Body of pancreas (tissue), 4 donors: Measurements from ENCODE around the gene UXS1. TPM values are rescaled to one million over a fixed set of nuclear protein-coding genes. Genes with fewer than 3 reads are reported as not detected.
"Not testable (repeated sequence)": the region's sequence is repeated elsewhere in the genome, so short reads cannot be mapped to it uniquely, and the experiment has no call there.

Source experiments
- ATAC-seq: fragments of 150-250 bp; one replicate; pipeline ENCODE4 v1.9.1; 2016
- DNase-seq, 4 donors: peaks; one replicate each; pipeline ENCODE4 v3.0.0-alpha.2; 2019
- H3K27ac ChIP-seq, 4 donors: fragments of 200-600 bp; sonication (generic); 1 replicate in 3 of 4; 2 replicates in 1 of 4; pipeline versions ENCODE4 v1.5.1 to v1.6.1; 2016 to 2019; ENCODE audit warnings: mild to moderate bottlenecking in 1 of 4, mixed read lengths in 1 of 4, moderate library complexity in 1 of 4
- H3K27me3 ChIP-seq, 2 donors: fragments of 200-600 bp; sonication (generic); one replicate each; pipeline ENCODE4 v1.6.0; 2016; ENCODE audit warnings: mild to moderate bottlenecking in 1 of 2
- H3K36me3 ChIP-seq, 2 donors: fragments of 200-600 bp; sonication (generic); replicated peaks in 1 of 2; 2 replicates each; pipeline ENCODE4 v1.5.1; 2016; ENCODE audit warnings: low read depth in 2 of 2; ENCODE audit not compliant: insufficient read depth in 1 of 2
- H3K4me1 ChIP-seq: fragments of 200-600 bp; sonication (generic); one replicate; pipeline ENCODE4 v1.6.0; 2016
- H3K4me3 ChIP-seq, 2 donors: fragments of 200-600 bp; sonication (generic); 1 replicate in 1 of 2; 2 replicates in 1 of 2; pipeline ENCODE4 v1.5.1; 2016 to 2019
- H3K9me3 ChIP-seq, 3 donors: fragments of 200-600 bp; sonication (generic); 1 replicate in 2 of 3; 2 replicates in 1 of 3; pipeline ENCODE4 v1.5.1; 2016
- POLR2A ChIP-seq, 3 donors: fragments of 450-650 bp; IDR thresholded peaks; one replicate each; pipeline ENCODE4 v1.6.1; 2016; ENCODE audit warnings: antibody characterized with exemption in 3 of 3, mild to moderate bottlenecking in 2 of 3
- WGBS, 2 donors: methylation state at CpG; one replicate each; pipeline ENCODE4 v1.1.5; 2017; 5-methylcytosine and 5-hydroxymethylcytosine counted together
- intact Hi-C: fragments of 100-400 bp; cut with DNase I; formaldehyde crosslinking; loops from one replicate; pipeline ENCODE4 v1.15.1; 2023
- total RNA-seq, 2 donors: library from RNA; depleted of rRNA; stranded (reverse); fragments of >200 nt; gene quantifications; one replicate each; pipeline ENCODE4 v1.1.0, GENCODE V29; 2016
- TF ChIP-seq, protein P1 (sequence below), 7 experiments: fragments of 450-650 bp in 4 of 7; fragments of 200-600 bp in 3 of 7; sonication (generic) in 3 of 7; IDR thresholded peaks; one replicate each; pipeline ENCODE4 v1.5.1; 2016 to 2019; ENCODE audit warnings: antibody characterized with exemption in 7 of 7

UXS1 gene
- total RNA-seq, 2 donors from 2014 or later, result 15.8 to 33.6 TPM

DNA sequence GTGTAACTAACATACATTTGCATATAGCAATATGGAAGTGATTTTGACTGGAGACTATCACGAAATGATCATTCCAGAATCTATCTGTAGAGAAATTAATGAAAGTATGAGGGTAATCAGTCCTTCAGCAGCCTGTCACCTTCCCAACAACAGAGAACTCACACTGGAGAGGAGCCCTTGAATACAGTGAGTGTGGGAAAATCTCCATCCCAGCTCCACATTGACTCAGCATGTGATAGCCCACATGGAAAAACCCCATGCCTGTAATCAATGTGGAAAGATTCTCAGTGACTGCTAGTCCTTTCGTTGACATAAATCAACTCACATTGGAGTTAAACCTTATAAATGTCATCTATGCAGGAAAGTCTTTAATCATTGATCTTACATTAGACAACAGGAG is 13.1 kb upstream of the UXS1 start:
- Histone ChIP-seq H3K4me3 (no peak overlapping the region), H3K4me1 (no peaks in the 10 kb centered on the region), H3K9me3 (no peaks in the 10 kb centered on the region), H3K36me3 (no peaks in the 10 kb centered on the region), H3K27ac (no peak overlapping the region), H3K27me3 (no peaks in the 10 kb centered on the region)
- ATAC-seq, result no peak
- WGBS, 2 donors, result 68 to 90% methylated on average over 2 of the region's 2 CpGs
- intact Hi-C loops, result no loop called here
- DNase-seq, result no peak
- TF ChIP-seq, protein P1, sequence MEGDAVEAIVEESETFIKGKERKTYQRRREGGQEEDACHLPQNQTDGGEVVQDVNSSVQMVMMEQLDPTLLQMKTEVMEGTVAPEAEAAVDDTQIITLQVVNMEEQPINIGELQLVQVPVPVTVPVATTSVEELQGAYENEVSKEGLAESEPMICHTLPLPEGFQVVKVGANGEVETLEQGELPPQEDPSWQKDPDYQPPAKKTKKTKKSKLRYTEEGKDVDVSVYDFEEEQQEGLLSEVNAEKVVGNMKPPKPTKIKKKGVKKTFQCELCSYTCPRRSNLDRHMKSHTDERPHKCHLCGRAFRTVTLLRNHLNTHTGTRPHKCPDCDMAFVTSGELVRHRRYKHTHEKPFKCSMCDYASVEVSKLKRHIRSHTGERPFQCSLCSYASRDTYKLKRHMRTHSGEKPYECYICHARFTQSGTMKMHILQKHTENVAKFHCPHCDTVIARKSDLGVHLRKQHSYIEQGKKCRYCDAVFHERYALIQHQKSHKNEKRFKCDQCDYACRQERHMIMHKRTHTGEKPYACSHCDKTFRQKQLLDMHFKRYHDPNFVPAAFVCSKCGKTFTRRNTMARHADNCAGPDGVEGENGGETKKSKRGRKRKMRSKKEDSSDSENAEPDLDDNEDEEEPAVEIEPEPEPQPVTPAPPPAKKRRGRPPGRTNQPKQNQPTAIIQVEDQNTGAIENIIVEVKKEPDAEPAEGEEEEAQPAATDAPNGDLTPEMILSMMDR (IDR thresholded peaks at IDR 0.05), result no peak
- no peak for TF ChIP-seq POLR2A (IDR thresholded peaks at IDR 0.05)

DNA sequence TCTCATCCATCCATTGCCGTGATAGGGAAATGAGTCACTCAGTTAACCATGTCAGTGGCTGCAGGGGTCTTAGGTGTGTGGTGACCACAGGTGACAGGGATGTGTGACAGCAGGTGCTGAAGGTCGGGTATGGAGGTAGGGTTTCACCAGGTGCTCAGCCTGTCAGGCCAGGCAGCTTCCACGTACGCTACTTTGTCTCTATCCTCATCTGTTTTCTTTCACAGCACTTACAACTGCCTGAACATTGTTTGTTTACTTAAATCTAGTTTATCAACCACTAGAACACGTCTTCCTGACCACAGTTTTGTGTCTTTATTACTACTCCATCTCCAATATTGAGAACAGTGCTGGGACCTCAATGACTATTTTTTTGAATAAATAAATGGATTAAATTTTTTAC is 11.4 kb upstream of the UXS1 start:
- Histone ChIP-seq H3K4me3 (no peak overlapping the region), H3K36me3 (no peaks in the 10 kb centered on the region), H3K27ac (no peak overlapping the region), H3K9me3 (no peaks in the 10 kb centered on the region), H3K27me3 (no peaks in the 10 kb centered on the region), H3K4me1 (no peaks in the 10 kb centered on the region)
- DNase-seq (no peak), ATAC-seq (no peak)
- WGBS, 2 donors, result 37 to 46% methylated on average over 4 of the region's 5 CpGs
- TF ChIP-seq, protein P1 (IDR thresholded peaks at IDR 0.05), result no peak
- no peak for TF ChIP-seq POLR2A (IDR thresholded peaks at IDR 0.05)
- intact Hi-C loops, result no loop called here

DNA sequence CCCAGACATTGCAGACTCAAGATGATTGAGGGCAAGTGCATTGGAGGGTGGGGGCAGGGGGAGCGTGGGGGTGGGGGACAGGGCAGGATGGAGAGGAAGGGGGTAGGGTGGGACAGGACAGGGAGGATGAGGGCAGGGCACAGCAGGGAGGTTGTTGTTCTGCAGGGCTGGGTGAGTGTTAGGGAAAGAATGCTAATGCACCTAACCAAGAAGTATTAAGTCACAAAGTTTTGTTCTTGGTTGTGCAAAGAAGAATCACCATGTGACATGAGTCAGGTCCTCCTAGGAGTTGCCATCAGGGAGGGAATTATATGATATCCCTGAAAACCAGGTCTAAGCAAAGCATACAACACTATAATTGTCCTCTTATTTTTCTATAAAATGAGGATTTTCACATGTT is 10.4 kb upstream of the UXS1 start:
- H3K27me3 ChIP-seq, DNase-seq, H3K4me1 ChIP-seq, H3K36me3 ChIP-seq, H3K4me3 ChIP-seq, H3K9me3 ChIP-seq, H3K27ac ChIP-seq, intact Hi-C loops, ATAC-seq: not testable (repeated sequence)
- WGBS, 2 donors, result 25 to 43% methylated on average over 1 of the region's 1 CpG

DNA sequence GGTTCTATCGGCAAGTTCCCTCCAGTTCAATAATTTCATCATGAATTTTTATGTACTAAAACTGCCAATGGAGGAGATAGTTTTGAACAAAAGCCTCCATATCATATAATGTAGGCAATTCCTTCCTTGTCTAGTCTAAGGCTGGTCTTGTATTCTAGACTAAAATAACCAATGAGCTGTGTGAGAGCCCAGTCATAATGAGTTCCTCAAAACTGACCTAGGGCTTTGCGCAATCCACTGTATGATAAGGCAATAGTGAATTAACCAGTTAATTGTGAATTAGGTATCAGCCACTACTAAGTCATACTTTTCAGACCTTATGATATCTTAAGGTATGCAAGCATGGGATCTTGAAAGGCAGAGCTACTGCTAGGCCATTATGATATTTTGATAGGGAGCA is 7.6 kb upstream of the UXS1 start:
- Histone ChIP-seq H3K9me3 (no peaks in the 10 kb centered on the region), H3K27me3 (no peaks in the 10 kb centered on the region), H3K4me1 (no peaks in the 10 kb centered on the region), H3K4me3 (no peak overlapping the region), H3K36me3 (no peaks in the 10 kb centered on the region), H3K27ac (no peak overlapping the region)
- no peak for TF ChIP-seq POLR2A (IDR thresholded peaks at IDR 0.05)
- TF ChIP-seq, protein P1 (IDR thresholded peaks at IDR 0.05), result no peak
- DNase-seq (no peak), ATAC-seq (no peak)
- intact Hi-C loops, result no loop called here
- 72 to 86% methylated on average over 2 of the region's 2 CpGs for whole genome bisulfite sequencing, 2 donors

DNA sequence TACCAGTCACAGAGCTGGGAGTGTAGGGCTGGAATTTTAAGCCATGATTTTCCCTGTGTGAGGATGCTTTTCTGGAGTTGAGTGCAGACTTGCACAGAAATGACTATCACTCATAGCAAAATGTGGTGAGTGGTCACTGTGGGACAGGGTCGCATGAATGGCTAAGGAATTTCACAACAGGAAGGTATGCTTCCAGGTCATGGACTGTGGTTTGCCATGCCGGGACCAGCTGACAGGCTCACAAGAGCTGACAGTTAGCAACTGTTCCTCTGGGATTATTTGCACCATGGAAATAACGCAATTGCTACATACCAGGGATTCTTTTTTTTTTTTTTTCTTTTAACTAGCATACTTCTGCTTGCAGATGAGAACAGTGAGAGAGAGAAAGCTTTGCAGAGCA is 3.8 kb upstream of the UXS1 start:
- no peak for TF ChIP-seq POLR2A (IDR thresholded peaks at IDR 0.05)
- TF ChIP-seq, protein P1 (IDR thresholded peaks at IDR 0.05), result no peak
- H3K27me3 ChIP-seq, result no peaks in the 10 kb centered on the region
- no peak for ATAC-seq
- DNase-seq, result peak in 3 of 4 donors; percentile 9 to 45 (median 34)
- H3K9me3 ChIP-seq, result no peaks in the 10 kb centered on the region
- H3K27ac ChIP-seq, result no peak overlapping the region
- 29 to 33% methylated on average over 3 of the region's 3 CpGs for WGBS, 2 donors
- no peaks in the 10 kb centered on the region for H3K36me3 ChIP-seq
- intact Hi-C loops, result no loop called here
- H3K4me1 ChIP-seq, result peaks cover 8% of the 10 kb centered on the region
- H3K4me3 ChIP-seq, result no peak overlapping the region
